GM19351 (cell line): ENCODE data around the gene THBS4.
"Not testable (repeated sequence)": the region's sequence is repeated elsewhere in the genome, so short reads cannot be mapped to it uniquely, and the experiment has no call there.

Experiments used
- ATAC-seq: cut with Tn5 transposase; IDR thresholded peaks from one replicate; pipeline ENCODE4 v1.9.1; 2021; ENCODE audit warnings: mild to moderate bottlenecking, moderate library complexity; ENCODE audit not compliant: unreplicated experiment

THBS4 gene

DNA sequence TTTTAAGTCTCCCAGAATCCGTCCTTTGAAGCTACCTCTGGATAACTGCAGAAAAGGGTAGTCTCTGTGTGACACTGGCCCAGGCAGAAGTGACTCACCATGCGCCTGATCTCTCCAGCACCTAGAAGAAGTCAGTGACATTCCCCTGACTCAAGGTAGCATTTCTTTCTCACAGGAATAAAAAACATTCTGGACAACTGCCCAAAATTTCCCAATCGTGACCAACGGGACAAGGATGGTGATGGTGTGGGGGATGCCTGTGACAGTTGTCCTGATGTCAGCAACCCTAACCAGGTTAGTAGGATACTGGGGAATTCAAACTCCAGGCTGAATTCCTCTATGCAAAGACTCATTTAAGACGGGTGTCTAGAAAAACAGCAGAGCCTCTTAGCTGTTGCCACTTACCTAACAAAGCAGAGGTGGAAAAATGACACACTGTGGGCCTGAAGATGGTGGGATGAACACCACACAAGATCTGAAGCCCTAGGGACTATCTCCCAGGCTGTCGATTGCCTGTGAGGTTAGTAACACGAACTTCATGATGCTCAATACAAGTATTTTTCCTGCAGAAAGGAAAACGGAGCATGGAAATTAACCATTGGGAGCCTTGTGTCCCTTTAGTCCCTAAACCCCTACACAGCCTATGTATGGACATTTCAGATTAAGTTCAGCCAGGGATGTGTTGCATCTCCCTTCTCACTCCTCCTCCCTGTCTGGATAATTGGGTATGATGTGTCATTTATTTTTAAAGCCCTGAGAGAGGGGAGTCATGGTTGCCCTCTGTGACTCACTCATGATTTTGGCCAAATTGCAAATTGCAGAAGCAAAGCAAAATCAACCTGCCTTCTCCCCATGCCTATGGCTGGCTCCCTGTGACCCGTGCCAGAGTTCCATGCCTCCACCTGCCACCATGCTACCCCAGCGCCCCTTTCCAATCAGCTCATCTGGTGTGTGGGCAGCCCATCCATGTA, 37.2 kb downstream of the THBS4 start:
- no peak for ATAC-seq

- ATAC-seq, result no peak
Observed at GRCh38 chr5:80076131-80077050, 41.2 kb downstream of the THBS4 start.

DNA sequence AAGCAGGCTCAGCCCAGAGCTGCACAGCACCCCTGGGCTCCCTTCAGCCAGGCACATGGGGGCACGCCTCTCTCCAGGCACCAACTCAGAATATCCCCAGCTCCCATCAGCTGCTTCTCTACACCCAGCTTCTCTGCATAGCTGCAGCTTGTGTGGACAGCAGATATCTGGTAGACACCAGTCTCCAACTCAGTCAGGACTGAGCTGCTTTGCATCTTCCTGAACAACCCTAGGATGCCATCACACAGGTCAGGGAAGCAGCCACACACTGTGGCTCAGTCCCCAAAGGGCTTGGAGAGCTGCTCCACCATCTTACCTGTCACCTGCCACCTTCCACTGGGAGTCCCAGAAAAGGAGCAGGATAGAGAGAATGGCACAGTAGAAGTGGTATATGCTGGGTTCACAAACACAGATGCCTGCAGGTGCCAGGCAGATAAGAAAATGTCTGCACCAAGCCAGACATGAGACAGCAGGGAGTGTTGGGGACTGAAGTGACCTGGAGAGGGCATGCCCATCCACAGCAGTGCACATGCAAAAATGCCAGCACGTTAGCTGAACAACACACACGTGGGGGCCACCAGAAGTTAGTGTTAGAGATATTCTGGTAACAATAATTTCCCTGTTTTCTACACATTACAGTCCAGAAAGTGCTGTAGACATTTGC, 42.0 kb downstream of the THBS4 start:
- no peak for ATAC-seq

- no peak for ATAC-seq
Observed at GRCh38 chr5:80078921-80079320, 43.8 kb downstream of the THBS4 start.

DNA sequence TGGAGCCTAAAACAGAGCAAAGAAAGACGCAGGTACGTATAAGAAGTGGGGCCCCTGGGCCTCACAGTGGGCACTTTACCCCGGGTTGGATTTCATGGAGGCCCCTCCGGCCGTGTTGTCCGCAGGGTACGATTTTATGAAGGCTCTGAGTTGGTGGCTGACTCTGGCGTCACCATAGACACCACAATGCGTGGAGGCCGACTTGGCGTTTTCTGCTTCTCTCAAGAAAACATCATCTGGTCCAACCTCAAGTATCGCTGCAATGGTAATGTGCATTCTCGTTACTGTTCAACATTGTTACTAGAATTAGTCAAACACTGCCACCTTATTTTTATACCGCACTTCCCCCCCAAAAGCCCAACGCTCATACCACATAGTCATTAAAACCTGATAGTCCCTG, 47.1 kb downstream of the THBS4 start:
- ATAC-seq, result no peak

DNA sequence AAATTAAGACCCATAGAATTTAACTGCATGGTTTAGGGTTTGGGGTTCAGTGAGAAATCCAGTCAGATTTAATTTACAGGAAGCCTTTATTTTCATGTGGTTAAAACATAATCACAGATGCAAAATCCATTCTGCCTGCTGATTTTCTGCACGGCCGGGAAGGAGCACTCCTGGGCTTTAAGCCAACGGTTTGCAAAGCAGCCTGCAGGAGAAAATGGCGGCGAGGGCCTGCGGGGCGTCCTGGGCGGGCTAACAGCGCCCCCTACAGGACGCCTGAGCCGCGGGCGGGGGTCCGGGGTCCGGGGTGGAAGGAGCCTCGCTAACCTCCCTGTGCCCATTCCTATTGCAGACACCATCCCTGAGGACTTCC, 47.6 kb downstream of the THBS4 start:
- no peak for ATAC-seq

GRCh38 chr5:80083101-80083890, 48.1 kb downstream of the THBS4 start:
- ATAC-seq, result no peak

DNA sequence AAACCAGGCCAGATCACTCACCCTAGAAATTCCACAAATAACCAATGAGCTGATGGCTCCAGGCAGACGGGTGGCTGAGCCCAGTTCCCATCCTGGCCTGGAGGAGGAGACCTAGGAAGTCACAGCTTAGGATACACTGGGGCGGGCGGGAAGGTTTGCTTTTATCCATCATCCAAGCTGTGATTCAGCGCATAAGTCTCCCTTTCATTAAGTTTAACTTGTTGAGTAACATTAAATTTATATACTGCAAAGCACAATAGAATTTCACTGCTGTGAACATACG, 55.7 kb downstream of the THBS4 start:
- ATAC-seq, result no peak

- not testable (repeated sequence) for ATAC-seq
Observed at GRCh38 chr5:80091792-80092192, 56.6 kb downstream of the THBS4 start.

GRCh38 chr5:80092486-80093107, 57.4 kb downstream of the THBS4 start:
- ATAC-seq, result no peak

- ATAC-seq, result no peak
Observed at GRCh38 chr5:80093796-80094195, 58.6 kb downstream of the THBS4 start.

- ATAC-seq, result no peak
Observed at GRCh38 chr5:80094236-80094738, 59.1 kb downstream of the THBS4 start.

GRCh38 chr5:80097451-80097850, 62.3 kb downstream of the THBS4 start:
- no peak for ATAC-seq

DNA sequence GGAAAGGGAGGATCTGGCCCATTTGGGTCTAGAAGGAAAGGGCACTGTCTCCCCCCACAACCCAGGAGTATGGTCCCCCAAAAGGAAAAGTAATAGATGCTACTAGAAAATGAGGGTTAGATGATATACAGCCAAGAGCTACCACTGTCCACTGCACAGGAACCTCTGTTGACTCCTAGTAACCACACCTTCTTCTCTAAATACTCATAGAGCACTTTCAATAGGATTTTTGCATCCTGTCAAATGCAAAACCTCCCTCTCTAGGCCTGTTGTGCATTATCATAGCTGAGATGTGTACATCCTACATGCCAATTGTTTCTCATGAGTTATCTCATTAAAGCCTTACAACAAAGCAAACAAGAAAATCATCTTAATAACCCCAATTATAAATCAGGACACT, 66.8 kb downstream of the THBS4 start:
- peak; percentile 64 for ATAC-seq

DNA sequence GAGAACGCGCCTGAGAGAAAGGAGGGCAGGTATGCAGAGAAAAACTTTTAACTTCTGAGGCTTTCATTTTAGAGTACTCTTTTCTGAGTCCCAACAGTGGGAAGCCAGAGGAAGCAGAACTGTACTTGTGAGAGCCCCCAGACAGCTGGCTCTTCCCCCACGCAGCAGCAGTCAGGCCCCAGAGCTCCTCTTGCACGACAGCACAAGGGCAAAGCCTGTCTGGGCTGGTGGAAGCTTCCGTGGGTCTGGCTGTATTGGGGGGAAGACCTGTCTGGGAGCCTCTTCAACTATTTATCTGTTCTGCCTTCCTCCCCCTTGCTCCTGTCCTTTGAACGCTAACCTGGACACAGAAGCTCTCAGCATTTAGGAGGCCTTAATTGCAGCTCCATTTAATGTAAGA, 68.2 kb downstream of the THBS4 start:
- ATAC-seq, result no peak

DNA sequence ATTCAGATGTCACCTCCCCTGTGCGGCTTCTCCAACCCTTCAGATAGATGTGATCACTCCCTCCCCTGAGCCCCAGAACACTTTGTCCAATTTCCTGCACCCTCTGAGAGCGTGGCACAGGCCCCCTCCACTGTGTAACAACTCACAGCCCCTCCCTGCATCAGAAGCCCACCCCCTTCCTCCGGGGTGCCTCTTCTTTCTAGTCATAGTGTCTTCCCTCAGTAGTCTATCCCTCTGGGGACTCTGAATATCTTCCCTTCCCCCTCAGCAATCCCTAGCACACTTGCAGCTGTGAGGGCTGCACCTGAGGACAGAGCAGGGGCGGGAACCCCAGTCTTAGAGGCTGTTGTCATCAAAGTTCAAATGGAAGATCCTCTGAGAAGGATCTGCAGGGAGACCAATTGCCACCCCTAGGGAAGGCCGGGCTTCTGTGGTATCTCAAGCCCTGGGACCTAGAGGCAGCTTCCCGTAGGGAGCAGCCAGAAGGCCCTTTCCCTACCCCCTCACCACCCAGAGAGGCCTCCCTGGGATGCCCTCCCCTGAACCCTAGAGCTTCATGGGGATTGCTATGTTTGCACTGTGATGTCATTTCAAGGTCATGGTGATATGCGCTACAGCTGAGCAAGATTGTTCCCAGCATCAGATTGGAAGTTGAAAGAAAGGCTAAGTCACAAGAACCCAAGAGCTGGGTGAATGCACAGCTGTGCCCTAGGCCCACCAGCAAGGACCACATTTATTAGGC, 70.7 kb downstream of the THBS4 start:
- ATAC-seq, result no peak

- ATAC-seq, result no peak
Observed at GRCh38 chr5:80106916-80107315, 71.8 kb downstream of the THBS4 start.

GRCh38 chr5:80109646-80110478, 74.7 kb downstream of the THBS4 start:
- no peak for ATAC-seq
